Kidney (tissue), 14 donors: ENCODE measurements around the gene KLHL40. TPM values are rescaled to one million over a fixed set of nuclear protein-coding genes. Genes with fewer than 3 reads are reported as not detected.

ENCODE experiments used
- DNase-seq, 5 donors: peaks; one replicate each; pipeline ENCODE4 v3.0.0-alpha.2; 2013 to 2020
- FAIRE-seq: peaks from 2 replicates; lab custom pipeline; 2012; peaks lifted over from hg19 to GRCh38; lab: Jason Lieb, UNC
- H3K27ac ChIP-seq, 2 donors: one replicate each; pipeline ENCODE4 v1.7.0; 2013; ENCODE audit warnings: low read depth in 2 of 2, low read length in 2 of 2, inconsistent platforms in 1 of 2
- H3K27me3 ChIP-seq: one replicate; pipeline ENCODE4 v1.7.1; 2013; ENCODE audit warnings: low read length, inconsistent platforms; ENCODE audit not compliant: control insufficient read depth, insufficient read depth
- H3K36me3 ChIP-seq, 3 donors: one replicate each; pipeline versions ENCODE4 v1.7.0 to v1.7.1; 2013; ENCODE audit warnings: low read length in 3 of 3, control low read depth in 1 of 3, inconsistent platforms in 1 of 3; ENCODE audit not compliant: insufficient read depth in 3 of 3, control insufficient read depth in 2 of 3
- H3K4me1 ChIP-seq, 3 donors: one replicate each; pipeline versions ENCODE4 v1.7.0 to v1.7.1; 2013; ENCODE audit warnings: low read length in 3 of 3, inconsistent platforms in 1 of 3, low read depth in 1 of 3; ENCODE audit not compliant: control insufficient read depth in 2 of 3, insufficient read depth in 2 of 3
- H3K4me3 ChIP-seq, 3 donors: one replicate each; pipeline versions ENCODE4 v1.7.0 to v1.8.1; 2013; ENCODE audit warnings: low read length in 3 of 3, control low read depth in 1 of 3, inconsistent platforms in 1 of 3
- H3K9ac ChIP-seq, 3 donors: one replicate each; pipeline versions ENCODE4 v1.7.0 to v1.7.1; 2013; ENCODE audit warnings: low read length in 3 of 3, control low read depth in 1 of 3, inconsistent platforms in 1 of 3
- H3K9me3 ChIP-seq, 3 donors: one replicate each; pipeline versions ENCODE4 v1.7.0 to v1.7.1; 2013; ENCODE audit warnings: low read length in 3 of 3, control low read depth in 1 of 3, inconsistent platforms in 1 of 3; ENCODE audit not compliant: control insufficient read depth in 2 of 3, insufficient read depth in 1 of 3
- CTCF ChIP-seq: IDR thresholded peaks from 3 replicates; pipeline ENCODE4 v1.5.1; 2012; ENCODE audit warnings: mild to moderate bottlenecking, moderate library complexity, borderline replicate concordance; ENCODE audit not compliant: insufficient read depth; ENCODE audit errors: extremely low read depth
- intact Hi-C: fragments of 100-400 bp; cut with DNase I; formaldehyde crosslinking; loops from one replicate; pipeline ENCODE4 v1.11.1; 2022
- polyA plus RNA-seq: library from polyadenylated mRNA; stranded (reverse); fragments of 350-450 nt; fragmentation: Illumina TruSeq; extraction: RNeasy Lipid Tissue Mini Kit (QIAGEN cat#74804); gene quantifications from one replicate; pipeline ENCODE4 v1.2.3, GENCODE V29; 2014; ENCODE audit warnings: low read depth, low replicate concordance; ENCODE audit not compliant: insufficient read depth
- total RNA-seq: library from RNA; stranded (reverse); fragmentation: NEBNext Ultra II Directional; extraction: Animal tissue kit (Norgen Biotek cat#: 25700); gene quantifications from one replicate; pipeline ENCODE4 v1.2.1, GENCODE V29; 2021
- donor health status: control.
- donor health status: control.
- donor health status: control.
- donor health status: control.
- donor health status: control.
- donor health status: DM: yes; HTN: yes; CAD: no.
- donor health status: Normal renal cell carcinoma (clear cell type).

The KLHL40 gene
- total and polyA plus RNA-seq, 2 donors from 2014 or later, result not detected

- Histone ChIP-seq H3K27ac (no peak overlapping the region), H3K9ac (no peak overlapping the region), H3K36me3 (no peaks in the 10 kb centered on the region), H3K9me3 (no peaks in the 10 kb centered on the region), H3K4me1 (peaks cover 0 to 16% (median 7%) of the 10 kb centered on the region in 3 donors), H3K4me3 (no peak overlapping the region), H3K27me3 (no peaks in the 10 kb centered on the region)
- no peak for DNase-seq
- TF ChIP-seq CTCF, result no peak
- intact Hi-C loops, result no loop called here
- FAIRE-seq, result no peak
Measured at GRCh38 chr3:42657675-42658074, 27.7 kb upstream of the KLHL40 start.

- FAIRE-seq (no peak), DNase-seq (peak in 2 of 5 donors; percentile 49 to 75)
- peaks cover 0 to 11% (median 1%) of the 10 kb centered on the region in 3 donors for H3K4me1 ChIP-seq
- no peaks in the 10 kb centered on the region for H3K36me3 ChIP-seq
- no peak for TF ChIP-seq CTCF
- H3K9ac ChIP-seq, result no peak overlapping the region
- no peaks in the 10 kb centered on the region for H3K9me3 ChIP-seq
- intact Hi-C loops, result no loop called here
- H3K27me3 ChIP-seq, result no peaks in the 10 kb centered on the region
- H3K4me3 ChIP-seq, result no peak overlapping the region
- no peak overlapping the region for H3K27ac ChIP-seq
Measured at GRCh38 chr3:42658091-42658770, 27.1 kb upstream of the KLHL40 start.

GRCh38 chr3:42658771-42659390 is 26.5 kb upstream of the KLHL40 start:
- Histone ChIP-seq H3K27me3 (no peaks in the 10 kb centered on the region), H3K9ac (no peak overlapping the region), H3K27ac (no peak overlapping the region), H3K9me3 (no peaks in the 10 kb centered on the region), H3K36me3 (no peaks in the 10 kb centered on the region), H3K4me3 (no peak overlapping the region), H3K4me1 (peaks cover 0 to 7% (median 0%) of the 10 kb centered on the region in 3 donors)
- FAIRE-seq, result no peak
- TF ChIP-seq CTCF, result no peak
- intact Hi-C loops, result no loop called here
- DNase-seq, result peak in 2 of 5 donors; percentile 37 to 62
